GM13976 (cell line): ENCODE data around the gene UTS2R.

Source experiments
- DNase-seq: peaks from one replicate; pipeline ENCODE4 v3.0.0; 2012; ENCODE audit warnings: low spot score
- in situ Hi-C: fragments of 300-500 bp; cut with MboI; formaldehyde crosslinking; loops from one replicate; pipeline ENCODE4 v1.12.0; 2022; ENCODE audit warnings: low sequenced_read_pairs, mixed read lengths, inconsistent platforms; ENCODE audit not compliant: unreplicated experiment
- TF ChIP-seq, protein P1 (sequence below): IDR thresholded peaks from 2 replicates; pipeline ENCODE4 v1.5.1; 2012; ENCODE audit warnings: borderline replicate concordance, mild to moderate bottlenecking; ENCODE audit not compliant: insufficient read depth; ENCODE audit errors: extremely low read depth, missing control alignments, control extremely low read depth

UTS2R gene

DNA sequence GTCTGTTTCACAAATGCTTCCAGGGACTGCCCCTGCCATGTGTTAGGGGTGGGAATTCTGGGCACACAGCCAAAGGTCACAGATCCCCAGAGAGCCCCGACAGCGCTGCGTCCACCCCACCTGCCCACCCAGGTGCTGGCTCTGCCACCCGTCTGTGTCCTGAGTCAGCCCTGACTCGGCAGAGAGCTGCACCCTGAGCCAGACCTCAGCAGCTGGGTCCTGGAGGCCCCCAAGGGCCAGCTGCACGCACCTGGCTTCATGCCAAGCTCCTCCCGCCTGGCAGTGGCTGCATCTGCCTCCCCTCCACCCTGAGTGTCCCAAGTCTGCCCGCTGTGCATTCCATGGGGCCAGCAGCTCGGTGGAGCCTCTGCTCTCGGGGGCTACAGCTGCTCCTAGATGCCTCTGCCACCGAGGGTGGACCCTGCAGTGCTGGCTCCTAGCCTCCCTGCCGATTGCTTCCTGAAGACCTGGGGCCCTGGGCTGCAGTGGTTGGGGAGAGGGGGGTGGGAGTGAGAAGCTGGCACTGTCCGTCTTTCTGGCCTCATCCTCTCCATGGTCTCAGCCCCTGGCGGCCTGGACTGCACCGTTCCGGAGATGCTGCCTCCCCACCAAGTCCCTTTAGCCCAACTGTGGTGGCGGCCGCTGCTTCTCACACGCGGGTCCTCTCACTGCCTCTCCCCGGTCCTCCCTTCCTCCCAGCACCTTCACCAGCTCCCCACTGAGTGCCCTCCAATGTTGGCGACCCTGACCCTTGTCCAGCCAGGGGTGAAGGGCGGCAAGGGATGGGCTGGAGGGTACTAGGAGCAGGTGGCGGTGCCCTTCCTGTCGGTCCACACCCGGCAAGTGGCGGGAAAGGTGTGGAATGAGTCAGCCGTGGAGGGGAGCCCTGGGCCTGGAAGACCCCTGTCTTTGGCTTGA lies 41.0 kb upstream of the UTS2R start:
- no peak for DNase-seq
- TF ChIP-seq, protein P1, sequence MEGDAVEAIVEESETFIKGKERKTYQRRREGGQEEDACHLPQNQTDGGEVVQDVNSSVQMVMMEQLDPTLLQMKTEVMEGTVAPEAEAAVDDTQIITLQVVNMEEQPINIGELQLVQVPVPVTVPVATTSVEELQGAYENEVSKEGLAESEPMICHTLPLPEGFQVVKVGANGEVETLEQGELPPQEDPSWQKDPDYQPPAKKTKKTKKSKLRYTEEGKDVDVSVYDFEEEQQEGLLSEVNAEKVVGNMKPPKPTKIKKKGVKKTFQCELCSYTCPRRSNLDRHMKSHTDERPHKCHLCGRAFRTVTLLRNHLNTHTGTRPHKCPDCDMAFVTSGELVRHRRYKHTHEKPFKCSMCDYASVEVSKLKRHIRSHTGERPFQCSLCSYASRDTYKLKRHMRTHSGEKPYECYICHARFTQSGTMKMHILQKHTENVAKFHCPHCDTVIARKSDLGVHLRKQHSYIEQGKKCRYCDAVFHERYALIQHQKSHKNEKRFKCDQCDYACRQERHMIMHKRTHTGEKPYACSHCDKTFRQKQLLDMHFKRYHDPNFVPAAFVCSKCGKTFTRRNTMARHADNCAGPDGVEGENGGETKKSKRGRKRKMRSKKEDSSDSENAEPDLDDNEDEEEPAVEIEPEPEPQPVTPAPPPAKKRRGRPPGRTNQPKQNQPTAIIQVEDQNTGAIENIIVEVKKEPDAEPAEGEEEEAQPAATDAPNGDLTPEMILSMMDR, result no peak
- in situ Hi-C loops, result no loop called here

DNA sequence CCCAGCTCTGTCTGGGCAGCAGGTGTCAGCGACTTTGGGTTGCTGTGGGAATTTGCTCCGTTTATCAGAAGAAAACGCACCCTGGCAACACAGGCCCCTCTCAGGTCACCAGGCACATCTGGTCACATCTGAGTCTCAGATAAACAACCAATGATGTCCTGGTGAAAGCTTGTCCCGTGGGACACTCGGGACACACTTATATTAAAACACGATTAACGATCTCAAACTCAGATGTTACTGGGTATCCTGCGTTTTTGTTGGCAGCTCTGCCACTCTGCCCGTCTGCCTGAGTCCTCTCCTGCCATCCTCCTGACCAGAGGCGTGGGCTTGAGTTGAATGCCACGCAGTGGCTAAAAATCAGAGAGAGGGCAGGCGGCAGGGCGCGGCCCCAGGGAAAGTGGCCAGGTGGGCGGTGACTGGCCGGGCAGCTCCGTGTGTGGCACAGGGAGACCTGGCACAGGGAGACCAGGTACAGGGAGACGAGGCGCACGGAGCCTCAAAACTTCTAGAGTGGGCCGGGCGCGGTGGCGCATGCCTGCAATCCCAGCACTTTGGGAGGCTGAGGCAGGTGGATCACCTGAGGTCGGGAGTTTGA lies 40.1 kb upstream of the UTS2R start:
- TF ChIP-seq, protein P1, result no peak
- DNase-seq, result no peak
- in situ Hi-C loops, result no loop called here

- peak; percentile 57 for DNase-seq
- TF ChIP-seq, protein P1, result no peak
Observed at GRCh38 chr17:82332669-82333278, 38.8 kb upstream of the UTS2R start.

DNA sequence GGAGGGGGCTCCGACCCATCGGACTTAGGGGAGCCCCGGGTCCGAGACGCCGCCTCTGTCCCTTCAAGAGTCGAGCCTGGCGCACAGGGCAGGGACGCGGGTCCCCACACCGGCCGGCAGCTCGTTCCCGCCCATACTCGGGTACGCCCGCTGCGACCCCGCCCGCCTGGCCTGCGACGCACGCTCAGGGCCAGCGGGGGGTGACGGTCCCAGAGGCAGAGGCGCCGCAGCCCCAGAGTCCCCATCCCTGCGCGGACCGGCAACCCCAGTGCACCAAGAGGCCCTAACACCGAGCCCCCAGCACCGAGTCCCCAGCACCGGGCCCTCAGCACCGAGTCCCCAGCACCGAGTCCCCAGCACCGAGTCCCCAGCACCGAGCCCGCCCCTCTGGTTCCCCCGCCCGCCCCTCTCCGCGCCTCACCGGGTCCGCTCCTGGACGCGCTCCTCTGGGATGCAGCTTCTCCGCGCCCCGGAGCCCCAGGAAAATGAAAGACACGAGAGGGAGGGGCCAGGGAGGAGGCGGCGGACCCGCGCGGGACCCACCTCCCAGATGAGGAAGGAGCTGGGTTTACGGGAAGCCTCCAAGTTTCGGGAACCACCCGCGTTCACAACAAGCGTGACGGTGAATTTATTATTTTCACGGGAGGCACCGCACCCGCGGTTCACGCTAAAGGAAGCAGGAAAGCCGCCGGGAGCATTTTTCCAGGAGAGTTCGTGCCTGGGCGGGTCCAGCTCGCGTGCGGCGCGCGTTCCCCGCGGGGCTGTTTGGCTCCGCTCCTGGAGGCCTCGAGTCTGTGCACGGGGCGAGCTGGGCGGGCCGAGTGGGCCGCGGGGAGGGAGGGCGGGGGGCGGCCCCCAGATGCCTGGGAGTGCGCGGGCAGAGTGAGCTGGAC lies 38.0 kb upstream of the UTS2R start, which contains the start of gene SECTM1:
SECTM1 (minus strand) TSS at position 488 of the 893 bp plus-strand sequence. CDS start 6,526 bp downstream, outside the sequence.
- TF ChIP-seq, protein P1, result no peak
- in situ Hi-C loops, result no loop called here
- no peak for DNase-seq

More at GRCh38 chr17:82332669-82333278, 38.8 kb upstream of the UTS2R start:
- in situ Hi-C loops, result no loop called here

DNA sequence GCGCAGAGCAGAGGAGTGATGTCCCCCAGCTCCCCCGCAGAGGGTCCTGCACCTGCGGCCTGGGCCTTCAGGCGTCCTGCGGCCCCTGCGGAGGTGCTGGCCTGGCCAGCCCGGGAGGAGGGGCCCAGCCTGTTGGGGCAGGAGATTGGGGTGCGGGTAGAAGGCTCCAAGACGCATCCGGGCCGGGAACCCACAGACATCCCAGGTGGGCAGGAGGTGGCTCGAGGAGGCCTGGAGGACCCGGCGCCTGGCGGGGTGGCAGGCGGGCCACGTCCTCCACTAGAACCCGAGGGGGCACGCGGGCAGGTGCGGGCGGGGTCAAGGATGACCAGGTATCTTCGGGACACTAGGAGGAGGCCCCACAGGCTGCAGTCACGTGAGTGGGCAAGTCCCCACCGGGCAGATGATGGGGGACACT lies 37.4 kb upstream of the UTS2R start:
- DNase-seq, result no peak
- in situ Hi-C loops, result no loop called here
- TF ChIP-seq, protein P1, result no peak
